ENCODE measurements around the gene UGT1A9.

GRCh38 chr2:233802132-233802815 is 130.6 kb downstream of the UGT1A9 start:
- TF ChIP-seq EZH2 (IDR thresholded peaks at IDR 0.05; ENCODE audit: borderline replicate concordance) = no peak
- TF ChIP-seq CTCF (IDR thresholded peaks at IDR 0.05; ENCODE audit: poor library complexity) = no peak
- no peak for TF ChIP-seq EZH2phosphoT487 (IDR thresholded peaks at IDR 0.05; ENCODE audit: low read depth, severe bottlenecking, unreplicated experiment)

All from hepatocyte (in vitro differentiated cells).